IMR-90 (cell line): ENCODE data around the gene LRRC40. TPM values are rescaled to one million over a fixed set of nuclear protein-coding genes. Genes with fewer than 3 reads are reported as not detected.

Source experiments
- ATAC-seq: fragments of 200-7000 bp; cut with Tn5 transposase; 2 replicates; pipeline ENCODE4 v1.9.1; 2020; ENCODE audit warnings: low read depth, mild to moderate bottlenecking, moderate library complexity
- BruUV-seq: library from RNA; stranded (reverse); fragments of 400-500 nt; replicated peaks from 2 replicates; lab custom pipeline; 2021; lab: Mats Ljungman, UMichigan
- CTCF ChIA-PET: fragments of 300-600 bp; formaldehyde crosslinking; extraction: SDS; loops from one replicate; lab custom pipeline; 2021; ENCODE audit warnings: antibody characterized with exemption; lab: Yijun Ruan, JAX
- POLR2A ChIA-PET: fragments of 300-600 bp; sonication (Branson Sonifier 250); formaldehyde crosslinking; loops from one replicate; lab custom pipeline; 2022; ENCODE audit warnings: antibody characterized with exemption; ENCODE audit not compliant: unreplicated experiment; lab: Charles Lee
- DNase-seq: peaks from one replicate; pipeline ENCODE4 v3.0.0; 2013
- H2AFZ ChIP-seq: replicated peaks from 2 replicates; pipeline ENCODE3; 2013; ENCODE audit warnings: low read length, mild to moderate bottlenecking; ENCODE audit not compliant: poor library complexity
- H2AK5ac ChIP-seq: 2 replicates; pipeline ENCODE4 v1.6.1; 2013; ENCODE audit warnings: low read depth, low read length, inconsistent platforms
- H2AK9ac ChIP-seq: replicated peaks from 2 replicates; pipeline ENCODE3; 2013; ENCODE audit warnings: mild to moderate bottlenecking, low read depth, low read length, moderate library complexity; ENCODE audit not compliant: poor library complexity
- H2BK120ac ChIP-seq: 2 replicates; pipeline ENCODE4 v1.6.1; 2013; ENCODE audit warnings: low read depth, low read length, inconsistent platforms
- H2BK15ac ChIP-seq: 3 replicates; pipeline ENCODE4 v1.6.1; 2013; ENCODE audit warnings: low read depth, low read length, inconsistent platforms
- H2BK20ac ChIP-seq: 2 replicates; pipeline ENCODE4 v1.6.1; 2013; ENCODE audit warnings: low read depth, mild to moderate bottlenecking, inconsistent platforms, low read length, moderate library complexity
- H2BK5ac ChIP-seq: 2 replicates; pipeline ENCODE4 v1.6.1; 2013; ENCODE audit warnings: mild to moderate bottlenecking, low read depth, low read length, inconsistent platforms; ENCODE audit not compliant: poor library complexity, severe bottlenecking
- H3K14ac ChIP-seq: replicated peaks from 2 replicates; pipeline ENCODE4 v1.6.1; 2013; ENCODE audit warnings: low read depth, low read length, inconsistent platforms
- H3K18ac ChIP-seq: 2 replicates; pipeline ENCODE4 v1.6.1; 2013; ENCODE audit warnings: low read depth, low read length, control low read depth
- H3K23ac ChIP-seq: 2 replicates; pipeline ENCODE4 v1.6.1; 2013; ENCODE audit warnings: low read depth, low read length, inconsistent platforms
- H3K27ac ChIP-seq: 2 replicates; pipeline ENCODE4 v1.5.1; 2013; ENCODE audit warnings: mild to moderate bottlenecking, control low read depth, low read length; ENCODE audit not compliant: insufficient read depth
- H3K27me3 ChIP-seq: 2 replicates; pipeline ENCODE4 v1.6.1; 2013; ENCODE audit warnings: low read length; ENCODE audit not compliant: control insufficient read depth, insufficient read depth
- H3K36me3 ChIP-seq: 2 replicates; pipeline ENCODE4 v1.6.1; 2013; ENCODE audit warnings: low read length, mixed read lengths; ENCODE audit not compliant: control insufficient read depth, insufficient read depth
- H3K4ac ChIP-seq: 2 replicates; pipeline ENCODE4 v1.6.1; 2013; ENCODE audit warnings: low read depth, low read length, inconsistent platforms
- H3K4me1 ChIP-seq: 2 replicates; pipeline ENCODE4 v1.6.1; 2013; ENCODE audit warnings: low read length, mixed read lengths; ENCODE audit not compliant: control insufficient read depth, insufficient read depth
- H3K4me2 ChIP-seq: 2 replicates; pipeline ENCODE4 v1.6.1; 2013; ENCODE audit warnings: low read depth, mild to moderate bottlenecking, control low read depth, low read length, moderate library complexity
- H3K4me3 ChIP-seq: 2 replicates; pipeline ENCODE4 v1.5.1; 2013; ENCODE audit warnings: low read depth, mild to moderate bottlenecking, control low read depth, low read length, moderate library complexity; ENCODE audit not compliant: insufficient read depth
- H3K56ac ChIP-seq: 2 replicates; pipeline ENCODE4 v1.6.1; 2013; ENCODE audit warnings: low read length, inconsistent platforms; ENCODE audit not compliant: insufficient read depth; ENCODE audit errors: extremely low read depth
- H3K79me1 ChIP-seq, 2 experiments: 2 replicates each; pipeline ENCODE4 v1.6.1; 2013; ENCODE audit warnings: low read length in 2 of 2, inconsistent platforms in 1 of 2, low read depth in 1 of 2
- H3K9ac ChIP-seq: 2 replicates; pipeline ENCODE4 v1.6.1; 2013; ENCODE audit warnings: low read depth, low read length, control low read depth
- H3K9me1 ChIP-seq: 2 replicates; pipeline ENCODE4 v1.6.1; 2013; ENCODE audit warnings: low read length, inconsistent platforms; ENCODE audit not compliant: insufficient read depth
- H3K9me3 ChIP-seq: 2 replicates; pipeline ENCODE4 v1.6.1; 2013; ENCODE audit warnings: low read length; ENCODE audit not compliant: control insufficient read depth, insufficient read depth
- H4K20me1 ChIP-seq: 2 replicates; pipeline ENCODE4 v1.6.1; 2013; ENCODE audit warnings: low read length, inconsistent platforms; ENCODE audit not compliant: insufficient read depth
- H4K5ac ChIP-seq: 2 replicates; pipeline ENCODE4 v1.6.1; 2013; ENCODE audit warnings: mild to moderate bottlenecking, low read depth, low read length, control low read depth
- H4K8ac ChIP-seq, 2 experiments: 2 replicates each; pipeline ENCODE4 v1.6.1; 2013; ENCODE audit warnings: low read depth in 2 of 2, low read length in 2 of 2, control low read depth in 1 of 2, inconsistent platforms in 1 of 2
- H4K91ac ChIP-seq: 2 replicates; pipeline ENCODE4 v1.6.1; 2013; ENCODE audit warnings: low read depth, low read length, inconsistent platforms; ENCODE audit not compliant: insufficient read depth
- MAFK ChIP-seq: IDR thresholded peaks from 2 replicates; pipeline ENCODE4 v1.6.1; 2012; ENCODE audit warnings: low read depth, low read length, improper control_type of control experiment
- WGBS, 2 experiments: methylation state at CpG; one replicate each; pipeline versions ENCODE4 v1.1.5 to v1.1.7; 2013; ENCODE audit warnings: missing lambda C conversion rate in 2 of 2; ENCODE audit not compliant: insufficient read length in 1 of 2; ENCODE audit errors: extremely low coverage in 2 of 2; 5-methylcytosine and 5-hydroxymethylcytosine counted together
- dilution Hi-C: fragments of 300-500 bp; cut with HindIII; formaldehyde crosslinking; loops from one replicate; pipeline ENCODE4 v1.14.3; 2018; ENCODE audit warnings: low sequenced_read_pairs; ENCODE audit not compliant: unreplicated experiment
- in situ Hi-C: fragments of 300-500 bp; cut with MboI; formaldehyde crosslinking; loops from 3 replicates; pipeline ENCODE4 v1.14.3; 2019; ENCODE audit warnings: low sequenced_read_pairs, inconsistent platforms, mixed read lengths
- intact Hi-C: fragments of 100-400 bp; cut with micrococcal nuclease; formaldehyde crosslinking; loops from 2 replicates; pipeline ENCODE4 v1.10.0; 2022
- polyA plus RNA-seq, 3 experiments: library from polyadenylated mRNA; depleted of rRNA; stranded (reverse); fragments of >200 nt; gene quantifications; 2 replicates each; pipeline ENCODE4 v1.2.3, GENCODE V29; 2012; ENCODE audit warnings: low replicate concordance in 1 of 3
- total RNA-seq: library from RNA; depleted of rRNA; stranded (reverse); fragments of >200 nt; gene quantifications from 2 replicates; pipeline ENCODE4 v1.2.3, GENCODE V29; 2012

Gene LRRC40
- total and polyA plus RNA-seq, 2 of the 4 experiments (the other 2 are of a cell fraction) = 11.1 to 17.4 TPM

DNA sequence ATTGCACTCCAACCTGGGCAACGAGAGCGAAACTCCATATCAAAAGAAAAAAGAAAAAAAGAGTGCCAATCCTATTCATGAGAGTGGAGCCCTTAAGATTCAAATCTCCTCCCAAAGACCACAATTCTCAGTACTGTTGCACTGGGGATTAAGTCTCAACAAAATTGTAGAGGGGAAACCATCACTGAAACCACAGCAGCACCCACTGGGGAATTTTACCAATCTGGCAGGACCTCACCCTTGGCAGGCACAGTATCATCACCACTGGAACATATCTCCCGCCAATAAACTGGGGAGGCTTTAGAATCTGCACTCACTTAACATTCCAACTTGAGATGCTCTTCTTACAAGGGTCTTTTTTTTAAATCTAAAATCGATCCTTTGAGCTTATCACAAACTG lies 41.0 kb downstream of the LRRC40 start:
- Histone ChIP-seq H3K18ac (no peak overlapping the region), H3K9me1 (0 out of 2 replicates have a peak, but pooled peaks cover 2% of the 10 kb centered on the region), H3K36me3 (peaks cover 3% of the 10 kb centered on the region; the same call in 1 of the 2 replicates), H3K27ac (no peak overlapping the region), H2AK5ac (no peak overlapping the region), H2BK5ac (no peak overlapping the region), H2BK20ac (no peak overlapping the region), H3K9me3 (no peaks in the 10 kb centered on the region), H2AK9ac (no peak overlapping the region), H2BK120ac (no peak overlapping the region), H3K56ac (no peak overlapping the region), H3K4me1 (peaks cover 2% of the 10 kb centered on the region; the same call in 1 of the 2 replicates), H4K91ac (no peak overlapping the region), H4K5ac (no peak overlapping the region), H4K20me1 (no peaks in the 10 kb centered on the region), H3K23ac (no peak overlapping the region), H3K4me3 (no peak overlapping the region), H2BK15ac (no peak overlapping the region), H3K14ac (no peak overlapping the region), H3K27me3 (no peaks in the 10 kb centered on the region), H3K79me1 (peaks cover 5 to 9% of the 10 kb centered on the region in 2 experiments; a peak in 3 of 4 replicates), H3K4me2 (no peak overlapping the region), H4K8ac (no peak overlapping the region), H2AFZ (no peak overlapping the region), H3K4ac (no peak overlapping the region), H3K9ac (no peak overlapping the region)
- no peak for DNase-seq
- ChIA-PET POLR2A (no interaction called here), CTCF (no interaction called here)
- WGBS, 2 experiments = no CpG with 5 or more reads among the region's 4 CpGs
- ATAC-seq = no peak
- no peak for TF ChIP-seq MAFK
- dilution Hi-C loops = no loop called here
- BruUV-seq = no TSS peak
- in situ Hi-C loops = no loop called here
- intact Hi-C loops = no loop called here
